Fibroblast of peridontal ligament (primary cell): ENCODE data around the gene LZTFL1.

Source experiments
- DNase-seq: peaks from one replicate; pipeline ENCODE4 v3.0.0-alpha.2; 2010; ENCODE audit errors: extremely low read depth

LZTFL1 gene

DNA sequence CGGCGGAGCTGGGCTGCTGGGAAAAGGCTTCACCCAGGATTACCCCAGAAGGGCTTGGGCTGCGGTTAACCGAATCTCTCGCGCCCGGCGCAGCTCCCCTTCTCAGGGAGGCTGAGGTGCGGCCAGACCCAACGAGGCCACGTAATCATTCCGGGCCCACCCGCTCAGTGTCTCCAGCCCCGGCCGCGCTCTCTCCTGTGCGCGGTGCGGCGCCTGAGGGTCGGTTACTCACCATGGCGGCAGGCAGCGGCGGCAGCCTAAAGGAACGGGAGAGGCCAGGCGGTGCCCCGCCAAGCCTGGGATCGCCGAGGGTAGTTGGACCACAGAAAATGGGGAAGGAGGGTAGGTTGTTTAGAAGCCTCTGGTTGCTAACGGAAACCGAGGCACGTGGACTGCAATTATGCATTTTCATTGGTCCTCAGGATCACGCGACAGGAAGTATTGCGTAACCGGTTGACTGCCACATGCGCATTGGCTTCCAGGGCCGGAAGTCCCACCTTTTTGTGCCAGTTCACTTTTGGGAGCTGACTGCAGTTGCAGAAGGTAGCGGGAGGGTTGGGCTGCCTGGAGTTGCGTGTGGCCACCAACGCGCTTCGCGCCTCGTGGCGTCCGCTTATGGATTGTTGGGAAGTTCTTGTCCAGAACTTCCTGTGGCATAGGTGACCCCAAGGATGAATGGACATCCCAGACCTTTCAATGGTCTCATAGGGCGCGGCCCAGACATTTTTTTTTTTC lies at the start of gene LZTFL1:
Gene LZTFL1 (minus strand): TSS at position 363 of the 735 bp plus-strand sequence. CDS start 128 bp downstream, at position 235.
- DNase-seq, result peak; percentile 99

DNA sequence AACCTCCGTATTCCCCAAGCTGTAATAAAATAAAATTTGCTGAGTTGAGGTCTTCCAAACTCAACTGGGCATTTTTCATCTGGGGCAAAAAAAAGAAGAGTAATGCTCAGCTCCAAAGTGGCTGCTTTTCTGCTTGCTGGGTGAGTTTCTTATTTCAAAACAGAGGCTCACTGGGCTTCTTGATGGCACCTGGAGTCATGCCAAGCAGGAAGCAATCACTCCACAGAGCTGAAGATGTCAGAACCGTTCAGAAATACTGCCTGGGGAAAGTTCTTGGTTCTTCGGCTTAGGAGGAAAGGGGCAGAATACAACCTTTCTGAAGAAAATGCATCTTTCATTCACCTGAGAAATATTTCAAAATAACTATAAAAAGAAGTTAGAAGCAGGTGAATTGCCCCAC lies 48.5 kb upstream of the LZTFL1 start:
- no peak for DNase-seq

- no peak for DNase-seq
These were observed 47.4 kb upstream of the LZTFL1 start for GRCh38 chr3:45889337-45889736.

- DNase-seq, result no peak
These were observed 46.0 kb upstream of the LZTFL1 start for GRCh38 chr3:45887759-45888511.

DNA sequence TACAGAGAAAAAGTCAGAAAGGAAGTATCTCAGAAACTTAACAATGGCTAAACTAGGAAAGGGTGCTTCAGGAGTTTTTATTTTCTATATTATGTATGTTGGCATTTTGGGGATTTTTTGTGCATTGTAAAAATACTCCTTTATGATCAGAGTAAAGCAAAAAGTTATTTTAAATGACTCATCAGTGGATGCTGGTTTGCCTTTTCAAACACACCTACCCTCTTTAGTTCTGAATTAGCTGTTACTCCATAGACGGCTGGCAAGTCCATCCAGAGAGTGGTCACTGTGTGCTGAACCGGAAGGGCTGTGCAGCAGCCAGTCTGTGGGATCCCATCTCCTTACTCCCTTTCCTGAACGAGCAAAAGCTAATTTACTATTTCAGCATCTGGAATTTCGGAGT lies 45.4 kb upstream of the LZTFL1 start:
- no peak for DNase-seq

DNA sequence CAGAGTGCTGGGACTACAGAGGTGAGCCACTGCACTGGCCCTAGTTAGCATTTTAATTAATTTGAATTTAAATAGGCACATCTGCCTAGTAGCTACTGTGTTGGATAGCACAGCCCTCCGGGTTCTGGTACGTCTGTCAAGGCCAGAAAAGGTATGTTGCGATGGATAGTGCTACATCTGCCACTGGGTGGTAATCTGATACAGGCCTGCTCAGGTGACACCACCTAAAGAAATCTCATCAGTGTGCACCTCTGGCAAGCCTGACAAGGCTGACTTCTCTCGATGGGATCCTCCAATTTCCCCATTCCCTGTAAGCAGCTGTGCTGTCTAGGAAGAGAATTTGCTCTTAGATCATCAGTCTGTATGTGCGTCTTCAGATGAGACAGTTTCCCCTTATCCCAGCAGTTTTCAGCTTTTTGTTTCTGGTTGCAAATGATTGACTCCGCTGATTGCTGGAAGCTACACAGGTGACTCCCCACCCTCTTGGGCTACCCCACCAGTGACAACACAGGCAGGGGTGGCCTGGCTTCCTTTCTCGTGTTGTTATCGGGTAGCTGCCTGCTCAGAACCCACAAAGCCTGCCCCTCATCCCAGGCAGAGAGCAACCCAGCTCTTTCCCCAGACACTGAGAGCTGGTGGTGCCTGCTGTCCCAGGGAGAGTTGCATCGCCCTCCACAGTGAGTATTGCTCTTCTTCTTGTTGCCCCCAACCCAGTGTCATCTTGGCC lies 44.2 kb upstream of the LZTFL1 start, which contains the start of gene CCR9:
Gene CCR9 (plus strand): TSS at position 565 of the 727 bp plus-strand sequence. CDS start 8,391 bp downstream, outside the sequence.
- no peak for DNase-seq

DNA sequence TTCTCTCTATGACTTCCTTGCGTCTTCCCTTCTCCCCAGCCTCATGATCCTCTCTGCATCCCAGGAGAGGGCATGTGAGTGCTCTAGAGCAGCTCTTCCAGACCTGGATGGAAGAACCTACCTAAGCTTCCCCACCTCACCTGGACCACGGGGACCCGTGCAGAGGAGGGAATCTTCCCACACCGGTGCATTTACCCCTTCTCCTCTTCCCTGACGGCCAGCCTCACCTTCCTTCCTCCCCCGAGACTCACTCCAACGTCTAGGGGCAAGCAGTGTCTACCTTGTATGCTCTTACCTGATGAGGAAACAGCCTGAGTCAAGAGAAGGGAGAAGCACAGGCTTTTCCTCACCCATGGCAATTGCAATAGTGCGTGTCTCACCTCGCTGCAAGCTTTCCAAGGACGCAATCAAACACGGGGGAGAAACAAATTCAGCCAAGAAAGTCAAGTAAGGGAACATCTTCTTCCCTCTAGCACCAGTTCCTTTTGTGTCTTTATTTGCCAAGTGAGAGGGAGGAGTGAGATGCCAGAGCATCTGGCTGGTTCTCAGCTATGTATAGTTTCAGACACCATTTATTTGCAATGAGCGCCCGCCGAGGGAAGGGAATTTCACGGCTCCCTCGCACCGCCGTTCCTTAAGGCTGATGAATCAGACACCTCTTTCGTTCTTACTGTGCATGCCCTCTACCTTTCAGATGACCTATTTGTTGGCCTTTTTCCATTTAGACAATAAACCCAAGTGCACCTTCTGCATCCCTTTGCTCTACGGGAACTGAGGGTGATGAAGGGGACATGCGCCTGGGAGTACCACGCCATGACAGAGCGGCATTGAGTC lies 42.7 kb upstream of the LZTFL1 start:
- DNase-seq, result no peak

- DNase-seq, result no peak
These were observed 39.4 kb upstream of the LZTFL1 start for GRCh38 chr3:45881078-45882022.

- DNase-seq, result no peak
These were observed 38.8 kb upstream of the LZTFL1 start for GRCh38 chr3:45880725-45881077.

- no peak for DNase-seq
These were observed 36.2 kb upstream of the LZTFL1 start for GRCh38 chr3:45878124-45878523.

DNA sequence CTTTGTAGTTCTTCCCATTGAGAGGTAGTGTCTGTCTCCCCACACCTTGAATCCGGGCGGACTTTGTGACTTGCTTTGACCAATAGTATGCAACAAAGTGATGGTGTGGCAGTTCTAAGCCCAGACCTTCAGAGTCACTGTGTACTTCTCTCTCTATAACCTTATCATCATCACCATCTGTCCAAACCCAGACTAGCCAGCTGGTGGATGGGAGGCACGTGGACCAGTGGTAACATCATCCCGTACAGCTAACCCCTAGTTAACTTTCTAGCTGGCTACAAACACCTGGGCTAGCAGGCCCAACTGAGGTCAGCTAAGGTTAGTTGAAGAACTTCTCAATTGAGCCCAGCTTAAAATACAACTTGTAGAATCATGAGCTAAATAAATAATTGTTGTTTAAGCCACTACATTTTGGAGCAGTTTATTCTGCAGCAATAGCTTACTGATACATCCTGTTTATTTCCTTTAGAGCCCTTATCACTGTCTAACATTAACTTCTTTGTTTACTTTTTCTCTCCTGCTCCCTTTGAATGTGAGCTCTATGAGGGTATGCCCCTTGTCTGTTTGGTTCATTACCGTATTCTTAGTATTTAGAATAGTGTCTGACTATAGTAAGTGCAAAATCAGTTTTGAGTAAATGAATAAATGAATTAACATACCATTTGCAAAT lies 32.9 kb upstream of the LZTFL1 start:
- DNase-seq, result no peak

DNA sequence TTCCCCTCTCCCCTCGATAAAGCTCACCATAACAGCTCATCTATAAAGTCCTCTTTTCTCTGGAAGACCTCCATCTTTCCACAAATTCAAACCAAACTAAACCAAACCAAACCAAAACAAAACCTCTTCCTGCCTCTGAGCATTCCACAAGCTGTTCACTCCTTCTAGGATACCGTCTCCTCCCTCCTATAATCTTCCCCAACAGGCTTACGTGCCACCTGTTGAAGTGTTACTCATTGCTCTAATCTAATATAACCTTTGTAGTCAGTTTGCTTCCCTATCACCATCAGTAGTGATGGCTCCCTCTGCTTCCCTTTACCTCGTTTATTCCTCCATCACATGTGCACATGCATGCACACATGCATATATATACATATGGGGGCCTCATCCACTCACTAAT lies 31.7 kb upstream of the LZTFL1 start:
- DNase-seq, result no peak

DNA sequence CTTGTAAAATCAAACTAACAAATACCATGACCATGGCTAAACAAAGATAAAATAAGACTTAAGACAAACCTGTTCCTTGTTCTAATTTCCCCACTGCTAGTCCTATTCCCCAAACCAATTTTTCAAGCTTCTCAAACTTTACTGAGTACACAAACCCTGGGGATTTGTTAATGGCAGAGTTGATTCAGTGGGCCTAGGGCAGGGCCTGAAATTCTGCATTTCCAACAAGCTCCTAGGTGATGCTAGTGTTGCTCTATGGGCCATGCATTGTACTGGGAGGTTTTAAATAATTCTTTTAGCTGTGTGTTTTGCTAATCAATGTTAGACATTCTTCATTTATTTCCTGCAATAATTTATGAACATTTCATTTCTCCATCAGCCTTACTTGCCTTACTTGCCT lies 31.1 kb upstream of the LZTFL1 start:
- DNase-seq, result no peak

GRCh38 chr3:45872569-45872968 lies 30.6 kb upstream of the LZTFL1 start:
- DNase-seq, result no peak

- no peak for DNase-seq
These were observed 29.9 kb upstream of the LZTFL1 start for GRCh38 chr3:45871780-45872179.

- DNase-seq, result no peak
These were observed 28.2 kb upstream of the LZTFL1 start for GRCh38 chr3:45870099-45870498.

- no peak for DNase-seq
These were observed 27.7 kb upstream of the LZTFL1 start for GRCh38 chr3:45869638-45870037.

- no peak for DNase-seq
These were observed 26.7 kb upstream of the LZTFL1 start for GRCh38 chr3:45868650-45869049.

GRCh38 chr3:45868213-45868612 lies 26.3 kb upstream of the LZTFL1 start:
- DNase-seq, result no peak

- no peak for DNase-seq
These were observed 23.6 kb upstream of the LZTFL1 start for GRCh38 chr3:45865563-45865962.
